ENCODE results near the gene TBC1D22B.

The TBC1D22B gene

GRCh38 chr6:37347670-37348111 is 90.1 kb downstream of the TBC1D22B start:
- no peaks in the 10 kb centered on the region for H3K9me3 Mint-ChIP-seq
- peaks cover 2% of the 10 kb centered on the region for H3K4me1 Mint-ChIP-seq (ENCODE audit: low read depth)
- no peaks in the 10 kb centered on the region for H3K36me3 Mint-ChIP-seq (ENCODE audit: low read depth)
- H3K27ac Mint-ChIP-seq, result no peak overlapping the region
- no peak for DNase-seq
- H3K27me3 Mint-ChIP-seq, result peaks cover 16% of the 10 kb centered on the region
- no peak overlapping the region for H3K4me3 Mint-ChIP-seq

GRCh38 chr6:37351027-37351426 is 93.5 kb downstream of the TBC1D22B start:
- Mint-ChIP-seq H3K36me3 (ENCODE audit: low read depth) (peaks cover 12% of the 10 kb centered on the region), H3K4me1 (ENCODE audit: low read depth) (peaks cover 21% of the 10 kb centered on the region), H3K9me3 (no peaks in the 10 kb centered on the region), H3K4me3 (no peak overlapping the region), H3K27me3 (peaks cover 6% of the 10 kb centered on the region), H3K27ac (no peak overlapping the region)
- DNase-seq, result no peak

GRCh38 chr6:37352384-37352783 is 94.8 kb downstream of the TBC1D22B start:
- Mint-ChIP-seq H3K27me3 (no peaks in the 10 kb centered on the region), H3K4me1 (ENCODE audit: low read depth) (peaks cover 27% of the 10 kb centered on the region), H3K27ac (no peak overlapping the region), H3K9me3 (no peaks in the 10 kb centered on the region), H3K4me3 (no peak overlapping the region), H3K36me3 (ENCODE audit: low read depth) (peaks cover 12% of the 10 kb centered on the region)
- no peak for DNase-seq

GRCh38 chr6:37353761-37354525 is 96.4 kb downstream of the TBC1D22B start, which contains the start of gene RNF8:
Gene RNF8, plus strand, starts transcription at chr6:37353983. Its CDS starts 182 bp downstream, at chr6:37354165.
- DNase-seq, result peak; percentile 91
- peak within 1 kb of the TSS; percentile 95 for H3K4me3 Mint-ChIP-seq
- no peaks in the 10 kb centered on the region for H3K27me3 Mint-ChIP-seq
- peaks cover 34% of the 10 kb centered on the region for H3K4me1 Mint-ChIP-seq (ENCODE audit: low read depth)
- peaks cover 14% of the 10 kb centered on the region for H3K36me3 Mint-ChIP-seq (ENCODE audit: low read depth)
- H3K27ac Mint-ChIP-seq, result peak within 1 kb of the TSS; percentile 95
- H3K9me3 Mint-ChIP-seq, result no peaks in the 10 kb centered on the region

- Mint-ChIP-seq H3K4me3 (peak overlapping the region; percentile 95), H3K9me3 (no peaks in the 10 kb centered on the region), H3K27ac (peak overlapping the region; percentile 95), H3K36me3 (ENCODE audit: low read depth) (peaks cover 18% of the 10 kb centered on the region), H3K27me3 (no peaks in the 10 kb centered on the region), H3K4me1 (ENCODE audit: low read depth) (peaks cover 38% of the 10 kb centered on the region)
- DNase-seq, result peak; percentile 49
These were observed 97.2 kb downstream of the TBC1D22B start for GRCh38 chr6:37354526-37355384.

- H3K27me3 Mint-ChIP-seq, result no peaks in the 10 kb centered on the region
- no peak for DNase-seq
- H3K4me1 Mint-ChIP-seq (ENCODE audit: low read depth), result peaks cover 38% of the 10 kb centered on the region
- no peak overlapping the region for H3K27ac Mint-ChIP-seq
- peaks cover 40% of the 10 kb centered on the region for H3K36me3 Mint-ChIP-seq (ENCODE audit: low read depth)
- H3K4me3 Mint-ChIP-seq, result no peak overlapping the region
- H3K9me3 Mint-ChIP-seq, result no peaks in the 10 kb centered on the region
These were observed 99.7 kb downstream of the TBC1D22B start for GRCh38 chr6:37357288-37357687.

GRCh38 chr6:37357860-37358259 is 100.3 kb downstream of the TBC1D22B start:
- no peaks in the 10 kb centered on the region for H3K27me3 Mint-ChIP-seq
- peaks cover 37% of the 10 kb centered on the region for H3K4me1 Mint-ChIP-seq (ENCODE audit: low read depth)
- H3K36me3 Mint-ChIP-seq (ENCODE audit: low read depth), result peaks cover 45% of the 10 kb centered on the region
- H3K27ac Mint-ChIP-seq, result no peak overlapping the region
- DNase-seq, result no peak
- no peaks in the 10 kb centered on the region for H3K9me3 Mint-ChIP-seq
- H3K4me3 Mint-ChIP-seq, result no peak overlapping the region

- Mint-ChIP-seq H3K27ac (no peak overlapping the region), H3K9me3 (no peaks in the 10 kb centered on the region), H3K36me3 (ENCODE audit: low read depth) (peaks cover 51% of the 10 kb centered on the region), H3K27me3 (no peaks in the 10 kb centered on the region), H3K4me1 (ENCODE audit: low read depth) (peaks cover 31% of the 10 kb centered on the region), H3K4me3 (no peak overlapping the region)
- no peak for DNase-seq
These were observed 101.5 kb downstream of the TBC1D22B start for GRCh38 chr6:37359039-37359438.

GRCh38 chr6:37362101-37362828 is 104.7 kb downstream of the TBC1D22B start:
- Mint-ChIP-seq H3K4me3 (no peak overlapping the region), H3K27me3 (no peaks in the 10 kb centered on the region), H3K4me1 (ENCODE audit: low read depth) (peaks cover 11% of the 10 kb centered on the region), H3K36me3 (ENCODE audit: low read depth) (peaks cover 64% of the 10 kb centered on the region), H3K9me3 (no peaks in the 10 kb centered on the region), H3K27ac (no peak overlapping the region)
- no peak for DNase-seq

- no peaks in the 10 kb centered on the region for H3K9me3 Mint-ChIP-seq
- no peak overlapping the region for H3K4me3 Mint-ChIP-seq
- H3K27me3 Mint-ChIP-seq, result no peaks in the 10 kb centered on the region
- no peak for DNase-seq
- no peak overlapping the region for H3K27ac Mint-ChIP-seq
- peaks cover 82% of the 10 kb centered on the region for H3K36me3 Mint-ChIP-seq (ENCODE audit: low read depth)
- H3K4me1 Mint-ChIP-seq (ENCODE audit: low read depth), result no peaks in the 10 kb centered on the region
These were observed 108.2 kb downstream of the TBC1D22B start for GRCh38 chr6:37365791-37366190.

GRCh38 chr6:37366910-37367309 is 109.3 kb downstream of the TBC1D22B start:
- H3K4me1 Mint-ChIP-seq (ENCODE audit: low read depth), result no peaks in the 10 kb centered on the region
- H3K9me3 Mint-ChIP-seq, result no peaks in the 10 kb centered on the region
- no peak overlapping the region for H3K4me3 Mint-ChIP-seq
- no peak for DNase-seq
- no peak overlapping the region for H3K27ac Mint-ChIP-seq
- H3K27me3 Mint-ChIP-seq, result no peaks in the 10 kb centered on the region
- peaks cover 84% of the 10 kb centered on the region for H3K36me3 Mint-ChIP-seq (ENCODE audit: low read depth)

- H3K27ac Mint-ChIP-seq, result no peak overlapping the region
- no peak for DNase-seq
- no peaks in the 10 kb centered on the region for H3K9me3 Mint-ChIP-seq
- H3K36me3 Mint-ChIP-seq (ENCODE audit: low read depth), result peaks cover 83% of the 10 kb centered on the region
- H3K4me1 Mint-ChIP-seq (ENCODE audit: low read depth), result no peaks in the 10 kb centered on the region
- no peaks in the 10 kb centered on the region for H3K27me3 Mint-ChIP-seq
- no peak overlapping the region for H3K4me3 Mint-ChIP-seq
These were observed 111.4 kb downstream of the TBC1D22B start for GRCh38 chr6:37368961-37369320.

- Mint-ChIP-seq H3K4me3 (no peak overlapping the region), H3K27ac (no peak overlapping the region), H3K27me3 (no peaks in the 10 kb centered on the region), H3K9me3 (no peaks in the 10 kb centered on the region), H3K4me1 (ENCODE audit: low read depth) (no peaks in the 10 kb centered on the region), H3K36me3 (ENCODE audit: low read depth) (peaks cover 85% of the 10 kb centered on the region)
- no peak for DNase-seq
These were observed 112.0 kb downstream of the TBC1D22B start for GRCh38 chr6:37369321-37370201.

All from activated T-cell treated with anti-CD3 and anti-CD28 coated beads, Interleukin-2, amount 50 U/mL, for 24 hours (primary cell).